OCI-LY7 (cell line): ENCODE results near the gene CDKN1A. TPM values are rescaled to one million over a fixed set of nuclear protein-coding genes. Genes with fewer than 3 reads are reported as not detected.

Source experiments
- BruUV-seq: library from RNA; stranded (reverse); fragments of 400-500 nt; replicated peaks from 2 replicates; lab custom pipeline; 2021; lab: Mats Ljungman, UMichigan
- CTCF ChIA-PET: fragments of 300-600 bp; sonication (Branson Sonifier 250); formaldehyde crosslinking; loops from one replicate; lab custom pipeline; 2022; ENCODE audit warnings: antibody characterized with exemption; ENCODE audit not compliant: unreplicated experiment; lab: Charles Lee
- POLR2A ChIA-PET: fragments of 300-600 bp; sonication (Branson Sonifier 250); formaldehyde crosslinking; loops from one replicate; lab custom pipeline; 2022; ENCODE audit warnings: antibody characterized with exemption; lab: Charles Lee
- DNase-seq: peaks from one replicate; pipeline ENCODE4 v3.0.0-alpha.2; 2015; ENCODE audit warnings: low spot score
- H2AFZ ChIP-seq: fragments of 200-600 bp; sonication (generic), shearing (Covaris generic); 2 replicates; pipeline ENCODE4 v1.6.1; 2014; ENCODE audit warnings: mild to moderate bottlenecking, antibody characterized with exemption, low read length, moderate library complexity
- H3K27ac ChIP-seq: fragments of 200-600 bp; sonication (generic); 2 replicates; pipeline ENCODE4 v1.5.1; 2014; ENCODE audit warnings: mixed run types, low read depth, mild to moderate bottlenecking, moderate library complexity, low read length, inconsistent platforms; ENCODE audit not compliant: poor library complexity, severe bottlenecking
- H3K36me3 ChIP-seq: fragments of 200-600 bp; sonication (generic); 2 replicates; pipeline ENCODE4 v1.6.1; 2014; ENCODE audit warnings: mild to moderate bottlenecking, antibody characterized with exemption, low read length, moderate library complexity, mixed read lengths; ENCODE audit not compliant: insufficient read depth
- H3K4me1 ChIP-seq: fragments of 200-600 bp; sonication (generic); 2 replicates; pipeline ENCODE4 v1.5.1; 2014; ENCODE audit warnings: mild to moderate bottlenecking, low read length; ENCODE audit not compliant: insufficient read depth, poor library complexity, severe bottlenecking
- H3K4me2 ChIP-seq: fragments of 200-600 bp; sonication (generic); 2 replicates; pipeline ENCODE4 v1.6.1; 2014; ENCODE audit warnings: mild to moderate bottlenecking, low read length
- H3K4me3 ChIP-seq: fragments of 200-600 bp; sonication (generic); 2 replicates; pipeline ENCODE4 v1.5.1; 2014; ENCODE audit warnings: mild to moderate bottlenecking, low read depth, low read length; ENCODE audit not compliant: poor library complexity, severe bottlenecking
- H3K79me2 ChIP-seq: fragments of 200-600 bp; sonication (generic); 2 replicates; pipeline ENCODE4 v1.6.1; 2016; ENCODE audit warnings: low read depth, mild to moderate bottlenecking, low read length, moderate library complexity, mixed read lengths; ENCODE audit not compliant: insufficient read depth
- H3K9me2 ChIP-seq: fragments of 200-600 bp; sonication (generic); 2 replicates; pipeline ENCODE4 v1.6.1; 2016; ENCODE audit warnings: mild to moderate bottlenecking, low read length, mixed read lengths; ENCODE audit not compliant: insufficient read depth
- H3K9me3 ChIP-seq: fragments of 200-600 bp; sonication (generic); 2 replicates; pipeline ENCODE4 v1.6.1; 2014; ENCODE audit warnings: mild to moderate bottlenecking, mixed run types, low read length, mixed read lengths
- H4K20me1 ChIP-seq: fragments of 200-600 bp; sonication (generic); 2 replicates; pipeline ENCODE4 v1.6.1; 2014; ENCODE audit warnings: mild to moderate bottlenecking, antibody characterized with exemption, low read length, moderate library complexity, mixed read lengths; ENCODE audit not compliant: insufficient read depth
- EZH2phosphoT487 ChIP-seq: fragments of 200-600 bp; sonication (generic); IDR thresholded peaks from 2 replicates; pipeline ENCODE4 v1.6.1; 2018; ENCODE audit warnings: low read depth, borderline replicate concordance, mild to moderate bottlenecking, mixed run types, antibody characterized with exemption, low read length, moderate library complexity, mixed read lengths
- intact Hi-C: fragments of 100-400 bp; cut with micrococcal nuclease; formaldehyde crosslinking; loops from one replicate; pipeline ENCODE4 v1.10.0; 2022; ENCODE audit not compliant: unreplicated experiment
- total RNA-seq, 2 experiments: library from RNA; depleted of rRNA in 1 of 2; stranded (reverse); fragments of >200 nt in 1 of 2; shearing (Covaris generic) in 1 of 2; gene quantifications; 2 replicates each; pipeline ENCODE4 v1.2.3, GENCODE V29; 2014 to 2022
- TF ChIP-seq, protein P1 (sequence below): fragments of 200-600 bp; sonication (generic); conservative IDR thresholded peaks from 2 replicates; pipeline ENCODE4 v1.5.1; 2014; ENCODE audit warnings: mild to moderate bottlenecking, antibody characterized with exemption, low read length, moderate library complexity, mixed read lengths

CDKN1A gene
- total RNA-seq, 2 experiments from 2014 or later, result 0.13 to 1.3 TPM

DNA sequence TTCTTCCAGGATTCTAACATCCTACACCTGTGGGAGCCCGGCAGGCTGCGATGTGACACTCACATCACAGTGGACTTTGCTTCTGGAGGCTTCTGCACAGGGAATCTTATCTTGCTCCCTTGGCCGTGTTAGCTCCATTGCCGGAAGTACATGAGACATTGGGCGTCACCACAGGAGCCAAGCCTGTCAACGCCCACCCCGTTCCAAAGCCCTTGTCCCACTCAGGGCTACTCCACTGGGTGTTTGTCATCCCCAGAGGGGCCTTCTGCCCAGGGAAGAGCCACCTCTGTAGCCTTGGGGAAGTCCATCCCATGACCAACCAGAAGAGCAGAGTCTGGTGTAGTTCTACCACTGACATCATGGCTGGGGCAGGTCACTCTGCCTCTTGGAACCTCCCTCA lies 20.8 kb downstream of the CDKN1A start:
- Histone ChIP-seq H3K27ac (no peak overlapping the region), H4K20me1 (no peaks in the 10 kb centered on the region), H3K9me2 (no peaks in the 10 kb centered on the region), H3K79me2 (no peaks in the 10 kb centered on the region), H3K4me2 (no peak overlapping the region), H3K4me3 (no peak overlapping the region), H3K36me3 (no peaks in the 10 kb centered on the region), H2AFZ (no peak overlapping the region), H3K4me1 (peaks cover 17% of the 10 kb centered on the region), H3K9me3 (no peaks in the 10 kb centered on the region)
- intact Hi-C loops, result no loop called here
- CTCF ChIA-PET, result no interaction called here
- POLR2A ChIA-PET, result no interaction called here
- DNase-seq, result no peak
- no peak for TF ChIP-seq EZH2phosphoT487
- TF ChIP-seq, protein P1, sequence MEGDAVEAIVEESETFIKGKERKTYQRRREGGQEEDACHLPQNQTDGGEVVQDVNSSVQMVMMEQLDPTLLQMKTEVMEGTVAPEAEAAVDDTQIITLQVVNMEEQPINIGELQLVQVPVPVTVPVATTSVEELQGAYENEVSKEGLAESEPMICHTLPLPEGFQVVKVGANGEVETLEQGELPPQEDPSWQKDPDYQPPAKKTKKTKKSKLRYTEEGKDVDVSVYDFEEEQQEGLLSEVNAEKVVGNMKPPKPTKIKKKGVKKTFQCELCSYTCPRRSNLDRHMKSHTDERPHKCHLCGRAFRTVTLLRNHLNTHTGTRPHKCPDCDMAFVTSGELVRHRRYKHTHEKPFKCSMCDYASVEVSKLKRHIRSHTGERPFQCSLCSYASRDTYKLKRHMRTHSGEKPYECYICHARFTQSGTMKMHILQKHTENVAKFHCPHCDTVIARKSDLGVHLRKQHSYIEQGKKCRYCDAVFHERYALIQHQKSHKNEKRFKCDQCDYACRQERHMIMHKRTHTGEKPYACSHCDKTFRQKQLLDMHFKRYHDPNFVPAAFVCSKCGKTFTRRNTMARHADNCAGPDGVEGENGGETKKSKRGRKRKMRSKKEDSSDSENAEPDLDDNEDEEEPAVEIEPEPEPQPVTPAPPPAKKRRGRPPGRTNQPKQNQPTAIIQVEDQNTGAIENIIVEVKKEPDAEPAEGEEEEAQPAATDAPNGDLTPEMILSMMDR, result no peak
- BruUV-seq, result no TSS peak

DNA sequence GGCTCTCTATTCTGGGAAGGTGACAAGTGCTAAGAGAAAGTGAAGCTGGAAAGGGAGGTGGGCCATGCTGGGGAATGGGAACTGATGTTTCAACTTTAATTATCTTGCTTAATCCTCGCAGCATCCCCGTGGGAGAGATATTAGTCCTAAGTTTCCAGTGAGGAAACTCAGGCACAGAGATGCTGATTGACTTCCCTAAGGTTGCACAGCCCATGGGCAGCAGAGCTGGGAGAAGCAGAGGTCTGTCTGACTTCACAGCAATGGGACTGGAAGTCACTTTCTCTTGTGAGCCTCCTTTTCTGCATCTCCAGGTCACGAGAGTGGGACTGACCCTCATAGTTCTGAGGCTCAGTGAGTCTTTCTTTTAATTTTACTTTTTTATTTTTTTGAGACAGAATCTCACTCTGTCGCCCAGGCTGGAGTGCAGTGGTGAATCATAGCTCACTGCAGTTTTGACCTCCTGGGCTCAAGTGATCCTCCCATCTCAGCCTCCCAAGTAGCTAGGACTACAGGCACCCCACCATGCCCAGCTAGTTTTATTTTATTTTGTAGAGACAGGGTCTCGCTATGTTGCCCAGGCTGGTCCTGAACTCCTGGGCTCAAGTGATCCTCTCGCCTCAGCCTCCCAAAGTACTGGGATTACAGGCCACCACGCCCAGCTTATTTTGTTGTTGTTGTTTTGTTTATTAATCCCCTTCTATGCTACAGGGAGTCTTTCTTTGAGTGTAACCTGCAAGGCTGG lies 21.7 kb downstream of the CDKN1A start:
- no peaks in the 10 kb centered on the region for H3K9me2 ChIP-seq
- no TSS peak for BruUV-seq
- H3K27ac ChIP-seq, result no peak overlapping the region
- H4K20me1 ChIP-seq, result no peaks in the 10 kb centered on the region
- no peak overlapping the region for H3K4me3 ChIP-seq
- intact Hi-C loops, result loop anchor here (2.0 kb wide), 1 partner anchor 17 kb away; no protein-coding TSS in a partner anchor
- ChIA-PET CTCF (interaction anchor here (0.8 kb wide), 1 partner anchor 72 kb away, joined by 10 read pairs; no protein-coding TSS in a partner anchor), POLR2A (interaction anchor here (0.7 kb wide), 1 partner anchor 54 kb away, joined by 4 read pairs; no protein-coding TSS in a partner anchor)
- TF ChIP-seq, protein P1, result no peak
- no peak for TF ChIP-seq EZH2phosphoT487
- no peaks in the 10 kb centered on the region for H3K79me2 ChIP-seq
- H3K4me2 ChIP-seq, result no peak overlapping the region
- H2AFZ ChIP-seq, result no peak overlapping the region
- H3K9me3 ChIP-seq, result no peaks in the 10 kb centered on the region
- H3K36me3 ChIP-seq, result no peaks in the 10 kb centered on the region
- DNase-seq, result no peak
- H3K4me1 ChIP-seq, result peaks cover 8% of the 10 kb centered on the region

DNA sequence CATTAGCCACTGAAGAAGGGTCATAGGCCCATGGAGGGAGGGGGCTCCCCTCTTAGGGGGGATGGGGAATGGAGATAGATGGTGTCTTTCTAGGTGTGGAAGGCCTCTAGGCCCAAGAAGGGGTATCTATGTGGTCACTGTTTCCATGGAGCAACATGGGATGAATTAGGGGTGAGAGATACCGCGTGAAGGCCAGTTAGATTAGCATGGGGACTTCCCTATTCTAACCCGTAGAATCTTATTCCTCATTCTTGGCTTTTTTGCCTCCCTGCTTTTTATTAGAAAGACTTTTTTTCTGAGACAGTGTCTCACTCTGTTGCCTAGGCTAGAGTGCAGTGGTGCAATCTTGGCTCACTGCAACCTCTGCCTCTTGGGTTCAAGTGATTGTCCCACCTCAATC lies 22.3 kb downstream of the CDKN1A start:
- no peak overlapping the region for H2AFZ ChIP-seq
- no peak for TF ChIP-seq EZH2phosphoT487
- TF ChIP-seq, protein P1, result no peak
- no peaks in the 10 kb centered on the region for H3K9me2 ChIP-seq
- BruUV-seq, result no TSS peak
- H3K9me3 ChIP-seq, result no peaks in the 10 kb centered on the region
- no peaks in the 10 kb centered on the region for H3K36me3 ChIP-seq
- ChIA-PET POLR2A (interaction anchor here (0.6 kb wide), 1 partner anchor 58 kb away, joined by 3 read pairs; no protein-coding TSS in a partner anchor), CTCF (interaction anchor here (0.8 kb wide), 1 partner anchor 73 kb away, joined by 10 read pairs; no protein-coding TSS in a partner anchor)
- H3K4me1 ChIP-seq, result peaks cover 5% of the 10 kb centered on the region
- H3K4me2 ChIP-seq, result no peak overlapping the region
- H3K4me3 ChIP-seq, result no peak overlapping the region
- intact Hi-C loops, result loop anchor here (1.0 to 2.0 kb wide), 4 partner anchors 18 to 86 kb away; no protein-coding TSS in a partner anchor
- DNase-seq, result no peak
- H3K79me2 ChIP-seq, result no peaks in the 10 kb centered on the region
- H4K20me1 ChIP-seq, result no peaks in the 10 kb centered on the region
- H3K27ac ChIP-seq, result no peak overlapping the region
